NCI-H1436 treated with DMSO at 0.1 percent for 48 hours (cell line): Measurements from ENCODE around the gene MOB3A.
"Not testable (repeated sequence)": the region's sequence is repeated elsewhere in the genome, so short reads cannot be mapped to it uniquely, and the experiment has no call there.

Source experiments
- DNase-seq: peaks from one replicate; lab custom pipeline; 2025; lab: John Stamatoyannopoulos, UW

The MOB3A gene

DNA sequence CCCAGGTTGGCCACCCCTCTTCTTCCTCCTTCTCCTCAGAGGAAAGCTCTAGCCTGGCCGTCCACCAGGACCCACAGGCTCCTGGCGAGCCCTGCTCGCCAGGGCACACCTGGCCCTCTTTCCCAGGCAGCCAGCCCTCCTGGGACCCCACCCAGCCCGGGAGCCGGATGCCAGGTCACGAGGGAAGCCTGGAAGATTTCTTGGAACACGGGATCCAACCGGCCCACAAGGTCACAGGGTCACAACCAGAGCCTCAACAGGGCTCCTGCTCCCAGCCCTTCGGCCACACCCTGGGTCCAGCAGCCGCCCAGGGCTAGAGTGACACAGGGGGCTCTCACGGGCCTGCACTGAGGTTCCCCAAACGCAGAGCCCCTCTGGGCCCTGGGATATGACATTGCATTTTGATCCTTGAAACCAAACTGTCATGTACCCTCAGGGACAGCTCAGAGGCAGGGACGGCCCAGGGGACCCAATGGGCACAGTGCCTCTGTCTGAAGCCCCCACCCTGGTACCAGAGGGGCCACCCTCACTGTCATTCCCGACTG is 50.6 kb downstream of the MOB3A start:
- DNase-seq, result no peak

DNA sequence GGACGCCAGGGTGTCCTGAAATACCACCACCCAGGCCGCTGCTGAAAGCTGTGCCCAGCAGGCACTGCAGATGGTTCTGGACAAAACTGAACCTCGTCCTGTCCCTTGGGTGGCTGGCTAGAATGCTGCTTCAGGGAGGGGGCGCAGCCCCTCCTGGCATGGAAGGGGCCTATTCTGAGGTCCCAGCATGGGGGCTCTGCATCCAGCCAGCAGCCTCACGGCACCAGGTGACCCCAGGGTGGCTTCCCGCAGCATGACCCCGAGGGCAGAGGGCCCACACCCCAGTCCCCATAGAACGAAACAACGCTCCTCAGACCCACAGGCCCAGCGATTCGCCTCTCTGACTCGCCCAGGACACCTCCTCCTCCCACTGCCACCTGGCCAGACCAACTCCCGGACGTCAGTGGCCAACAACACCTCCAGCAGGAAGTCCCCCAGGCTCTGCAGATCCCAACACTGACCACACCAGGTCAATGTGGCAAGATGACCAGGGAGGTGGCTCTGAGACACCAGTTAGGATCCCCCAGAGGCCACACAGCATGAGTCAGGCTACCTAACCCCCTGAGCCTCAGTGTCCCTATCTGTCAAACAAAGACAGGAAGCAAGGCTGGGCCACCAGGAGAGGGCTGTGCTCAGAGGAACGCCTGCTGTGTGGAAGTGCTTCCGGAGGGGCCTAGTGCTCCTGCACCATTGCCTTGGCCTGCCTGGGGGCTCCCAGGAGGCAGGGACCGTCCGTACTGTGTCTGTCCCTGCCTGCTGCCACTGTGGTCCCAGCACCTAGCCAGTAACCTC is 51.2 kb downstream of the MOB3A start:
- no peak for DNase-seq

DNA sequence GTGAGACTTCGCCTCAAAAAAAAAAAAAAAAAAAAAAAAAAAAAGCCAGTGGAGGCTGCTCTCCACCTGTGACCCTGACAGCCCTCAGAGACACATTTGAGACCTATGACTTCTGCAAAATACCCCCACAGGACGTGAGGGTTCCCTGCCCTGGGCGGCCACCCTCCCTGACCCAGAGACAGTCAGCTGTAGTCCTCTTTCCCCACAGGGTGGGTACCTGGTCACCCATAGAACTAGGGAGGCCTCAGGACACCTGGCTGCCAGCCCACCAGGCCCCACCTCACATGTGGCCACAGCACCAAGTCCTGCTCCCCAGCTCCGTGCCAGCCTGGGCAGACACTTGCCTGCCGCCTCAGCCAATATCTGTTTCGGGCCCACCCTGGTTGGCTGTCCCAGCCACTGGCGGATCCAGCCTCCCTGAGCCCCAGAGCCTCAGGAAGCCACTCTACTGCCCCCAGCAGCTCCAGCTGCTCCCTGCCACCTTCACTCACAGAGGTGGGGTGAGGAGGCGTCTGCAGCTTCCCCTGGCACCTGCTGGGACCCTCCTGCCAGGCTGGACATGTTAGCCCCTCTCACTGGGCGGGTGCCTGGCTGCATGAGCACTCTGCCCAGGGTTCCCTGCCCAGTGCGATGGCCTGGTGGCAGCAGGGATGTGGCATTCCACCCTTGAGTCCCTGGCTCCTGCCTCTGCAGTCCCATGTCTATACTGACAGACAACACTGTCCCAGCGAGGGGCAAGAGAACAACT is 52.0 kb downstream of the MOB3A start:
- no peak for DNase-seq

DNA sequence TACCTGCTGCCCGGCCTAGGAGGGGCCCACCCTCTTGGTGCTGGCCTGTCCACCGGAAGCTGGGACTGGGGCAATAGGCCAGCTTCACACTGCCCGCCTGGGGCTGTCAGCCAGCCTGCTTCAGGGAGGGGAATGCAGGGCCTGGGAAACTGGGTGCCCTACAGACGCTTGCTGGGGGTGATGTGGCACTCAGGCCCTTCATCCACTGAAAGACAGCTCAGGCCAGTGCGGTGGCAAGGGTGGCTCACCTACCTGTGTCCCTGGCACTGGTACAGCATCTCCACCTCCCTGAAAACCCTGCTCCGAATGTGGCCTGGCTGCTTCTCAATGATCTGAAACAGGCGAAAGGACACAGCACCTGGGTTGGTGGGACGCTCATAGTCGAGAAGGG is 52.9 kb downstream of the MOB3A start:
- no peak for DNase-seq

DNA sequence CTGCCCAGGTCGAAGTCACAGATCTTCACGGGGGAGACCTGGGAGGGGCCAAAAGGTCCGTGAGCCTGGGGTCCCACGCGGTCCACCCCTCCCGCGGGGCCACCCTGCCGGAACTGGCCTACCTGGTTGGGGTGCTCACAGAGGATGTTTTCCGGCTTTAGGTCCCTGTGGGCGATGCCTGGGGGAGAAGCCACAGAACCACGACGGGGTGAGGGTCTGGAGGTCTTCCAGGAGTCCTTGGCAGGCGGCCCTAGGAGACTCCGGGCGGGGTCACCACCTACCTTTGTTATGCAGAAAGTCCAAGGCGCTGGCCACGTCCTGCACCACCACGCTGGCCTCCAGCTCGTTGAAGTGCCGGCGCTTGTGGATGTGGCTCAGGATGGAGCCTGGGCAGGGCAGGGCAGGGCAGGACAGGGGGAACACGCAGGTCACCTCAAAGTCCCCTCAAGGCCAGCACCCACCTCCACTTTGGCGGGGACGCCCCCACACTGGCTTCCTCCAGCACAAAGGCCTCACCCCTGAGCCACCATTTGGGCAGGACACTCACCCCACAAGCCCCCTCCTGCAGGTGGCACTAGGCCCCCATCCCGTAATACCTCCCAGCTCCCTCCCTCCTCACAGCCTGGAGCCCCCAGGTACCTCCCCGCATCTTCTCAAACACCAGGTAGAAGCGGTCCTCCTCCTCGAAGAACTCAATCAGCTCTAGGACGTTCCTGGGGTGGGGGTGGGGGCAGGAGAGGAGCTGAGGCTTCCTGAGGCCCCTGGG is 53.5 kb downstream of the MOB3A start:
- no peak for DNase-seq

DNA sequence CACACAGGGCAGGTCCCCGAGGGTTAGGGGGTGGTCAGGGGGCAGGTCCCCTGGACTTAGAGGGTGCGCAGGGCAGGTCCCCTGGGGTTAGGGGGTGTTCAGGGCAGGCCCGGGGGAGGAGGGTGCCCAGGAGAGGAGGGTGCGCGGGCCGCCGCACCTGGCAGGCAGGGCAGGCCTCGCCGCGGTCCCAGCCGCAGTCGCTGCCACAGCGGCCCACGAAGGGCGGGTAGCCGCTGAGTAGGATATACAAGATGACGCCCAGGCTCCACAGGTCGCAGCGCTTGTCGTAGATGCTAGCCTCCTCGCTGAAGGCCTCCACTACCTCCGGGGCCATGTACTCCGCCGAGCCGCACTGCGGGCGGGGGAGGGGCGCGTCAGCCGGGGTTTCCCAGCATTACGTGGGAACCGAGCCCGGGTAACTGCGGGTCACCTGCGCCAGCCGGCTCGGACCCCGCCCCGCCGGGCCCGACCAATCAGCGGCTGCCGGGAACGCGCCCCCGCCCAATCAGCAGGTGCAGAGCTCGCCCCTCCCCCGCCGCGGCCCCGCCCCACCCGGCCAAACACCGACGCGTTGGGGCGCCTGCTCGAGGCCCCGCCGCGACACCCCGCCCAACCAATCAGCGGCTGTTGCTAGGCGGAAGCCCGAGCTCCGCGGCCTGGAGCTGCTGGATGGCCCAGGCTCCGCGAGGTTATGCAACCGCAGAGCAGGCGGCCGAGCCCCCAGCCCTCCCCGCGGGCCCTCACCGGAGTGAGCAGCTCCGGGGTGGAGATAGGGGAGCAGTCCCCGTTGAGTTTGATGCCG is 54.2 kb downstream of the MOB3A start:
- peak; percentile 81 for DNase-seq

DNA sequence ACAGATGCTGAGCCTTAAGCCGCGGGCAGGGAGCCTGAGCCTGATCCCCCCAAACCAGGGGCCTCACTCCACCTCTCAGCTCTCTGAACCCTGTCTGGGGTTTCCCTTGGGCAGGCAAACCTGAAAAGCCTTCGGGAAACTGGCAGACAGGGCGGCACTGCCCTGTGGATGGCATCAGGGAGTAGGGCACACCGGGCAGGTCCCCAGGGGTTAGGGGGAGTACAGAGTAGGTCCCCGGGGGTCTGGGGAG is 54.8 kb downstream of the MOB3A start:
- DNase-seq, result no peak

DNA sequence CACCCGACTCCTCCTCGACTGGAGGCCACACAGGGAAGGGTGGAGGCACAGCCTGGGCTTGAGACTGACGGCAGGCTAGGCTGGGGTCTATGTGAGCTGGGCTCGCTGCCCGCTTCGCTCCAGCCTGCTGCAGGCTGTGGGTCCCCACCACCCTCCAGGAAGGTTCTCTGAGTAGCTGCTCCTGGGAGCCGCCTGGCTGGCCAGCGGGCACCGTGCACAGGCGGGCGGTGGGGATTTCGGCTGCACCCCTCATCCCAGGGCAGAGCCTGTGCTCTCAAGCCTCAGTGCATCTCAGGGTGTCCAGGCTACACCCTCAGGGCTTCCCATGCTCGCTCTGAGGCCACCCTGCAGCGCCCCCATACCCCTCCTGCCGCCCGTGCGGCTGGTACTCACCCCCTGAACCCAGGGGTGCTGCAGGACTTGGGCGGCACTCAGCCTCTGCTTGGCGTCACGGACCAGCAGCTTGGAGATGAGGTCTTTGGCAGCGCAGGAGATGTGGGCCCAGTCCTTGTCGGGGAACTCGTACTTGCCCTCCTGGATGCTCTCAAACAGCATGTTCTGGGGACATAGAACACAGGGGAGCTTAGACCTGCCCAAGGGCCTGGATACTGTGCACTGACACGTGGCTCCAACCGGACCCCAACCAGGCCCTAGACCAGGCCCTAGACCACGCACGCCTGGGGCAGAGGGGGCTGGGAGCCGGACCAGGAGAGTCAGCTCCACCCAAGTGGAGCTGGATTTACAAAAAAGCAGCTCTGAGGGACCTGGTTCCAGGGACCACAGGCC is 55.3 kb downstream of the MOB3A start:
- no peak for DNase-seq

DNA sequence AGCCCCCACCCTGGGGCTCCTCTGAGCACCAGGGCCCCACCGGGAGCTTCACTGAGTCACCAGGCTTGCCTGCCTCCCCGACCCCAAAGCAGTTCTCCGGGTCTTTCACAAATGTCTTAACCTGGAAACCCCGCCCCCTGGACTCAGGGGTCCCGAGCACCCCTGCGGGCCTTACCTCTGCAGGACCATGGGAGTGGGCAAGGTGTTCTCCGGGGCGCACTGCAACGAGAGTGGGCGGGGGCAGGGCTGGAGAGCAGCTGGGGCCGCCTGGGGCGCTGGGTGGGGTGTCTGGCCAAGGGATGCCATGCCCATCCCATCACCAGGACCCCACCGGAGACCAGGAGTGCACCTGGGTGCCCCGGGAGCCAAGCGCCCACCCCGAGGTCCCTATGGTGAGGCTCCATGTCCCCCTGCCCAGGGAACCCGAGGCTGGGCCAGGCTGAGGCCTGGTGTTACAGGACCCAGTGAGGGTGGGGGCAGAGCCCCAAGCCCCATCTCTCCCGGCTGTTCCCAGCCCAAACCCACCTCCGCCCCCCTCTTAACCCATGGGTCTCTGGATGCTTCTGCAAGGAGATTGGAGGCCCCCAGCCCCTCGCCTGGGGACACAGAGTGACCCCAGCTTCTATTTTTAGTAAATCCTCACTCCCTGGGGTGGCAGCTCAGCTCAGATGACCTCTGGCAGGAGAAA is 56.0 kb downstream of the MOB3A start:
- DNase-seq, result no peak

DNA sequence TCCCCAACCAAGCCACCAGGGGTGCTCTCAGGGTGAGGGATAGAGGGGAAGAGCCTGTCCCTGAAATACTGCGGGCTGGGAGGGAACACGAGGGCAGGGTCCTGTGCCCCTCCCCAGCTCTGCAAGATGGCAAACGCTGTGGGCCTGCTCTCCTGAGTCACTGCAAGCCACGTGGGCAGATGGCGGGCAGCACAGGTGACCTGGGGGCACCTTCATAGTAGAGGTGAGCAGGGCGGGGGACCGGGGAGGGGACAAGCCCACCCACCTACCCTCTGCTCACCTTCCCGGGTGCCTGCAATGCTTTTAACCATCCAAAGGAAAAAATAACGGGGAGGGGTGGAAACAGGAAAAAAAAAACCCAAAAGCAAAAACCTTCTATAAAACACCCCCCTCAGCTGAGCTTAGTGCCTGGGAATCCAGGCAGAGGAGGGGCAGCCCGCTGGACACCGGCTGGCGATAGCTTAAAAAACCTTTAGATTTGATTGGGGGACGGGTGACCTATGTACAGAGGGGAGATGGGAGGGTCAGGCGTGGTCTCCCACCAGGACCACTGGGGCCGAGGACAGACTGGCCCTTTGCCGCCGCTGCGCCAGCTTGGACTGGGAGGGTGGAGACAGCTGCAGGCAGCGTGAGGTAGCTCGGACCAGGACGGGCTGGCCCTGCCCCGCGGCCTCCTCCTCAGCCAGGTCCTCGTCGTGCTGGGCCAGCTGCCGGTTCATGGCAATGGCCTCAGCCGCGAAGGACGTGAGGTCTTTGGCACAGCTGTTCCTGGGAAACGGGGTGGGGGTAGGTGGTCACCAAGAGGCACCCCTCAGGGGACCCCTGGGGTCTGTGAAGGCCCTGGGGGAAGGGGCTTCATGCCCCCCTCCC is 56.8 kb downstream of the MOB3A start:
- no peak for DNase-seq

DNA sequence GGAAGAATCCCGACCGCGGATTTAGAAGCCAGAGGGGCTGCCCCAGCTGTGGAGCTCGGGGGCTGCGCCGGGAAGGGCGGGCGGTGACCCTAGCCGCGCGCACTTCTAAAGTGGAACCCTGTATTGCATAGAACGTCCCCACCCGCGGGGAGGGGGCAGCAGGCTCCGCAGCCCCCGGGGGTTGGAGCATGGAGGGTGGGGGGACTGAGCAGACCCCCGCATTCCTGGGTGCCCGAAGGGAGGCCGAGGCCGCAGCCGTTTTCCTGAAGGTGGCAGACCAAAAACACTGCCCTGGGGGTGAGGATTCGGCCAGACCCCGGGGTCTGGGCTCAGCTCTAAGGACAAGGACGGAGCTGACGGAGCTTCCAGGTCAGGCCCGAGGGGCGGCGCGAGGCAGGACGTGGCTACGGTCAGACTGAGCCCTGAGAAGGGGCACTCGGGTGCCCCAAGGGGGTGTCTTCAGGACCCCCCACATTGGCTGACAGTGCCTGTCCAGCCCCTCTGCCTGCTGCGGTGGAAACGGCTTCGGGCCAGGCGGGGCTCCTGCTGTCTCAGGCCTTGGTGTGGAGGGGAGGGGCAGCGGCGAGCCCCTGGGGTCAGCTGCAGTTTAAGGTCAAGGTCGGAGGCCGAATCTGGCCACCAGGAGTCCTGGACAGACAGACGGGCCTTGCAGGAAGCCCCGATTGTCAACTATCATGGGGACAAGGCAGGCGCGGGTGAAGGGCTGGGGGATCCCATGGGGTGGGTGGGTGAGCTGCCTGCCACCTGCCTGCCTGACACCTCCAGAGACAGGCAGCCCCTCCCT is 57.6 kb downstream of the MOB3A start:
- DNase-seq, result no peak

DNA sequence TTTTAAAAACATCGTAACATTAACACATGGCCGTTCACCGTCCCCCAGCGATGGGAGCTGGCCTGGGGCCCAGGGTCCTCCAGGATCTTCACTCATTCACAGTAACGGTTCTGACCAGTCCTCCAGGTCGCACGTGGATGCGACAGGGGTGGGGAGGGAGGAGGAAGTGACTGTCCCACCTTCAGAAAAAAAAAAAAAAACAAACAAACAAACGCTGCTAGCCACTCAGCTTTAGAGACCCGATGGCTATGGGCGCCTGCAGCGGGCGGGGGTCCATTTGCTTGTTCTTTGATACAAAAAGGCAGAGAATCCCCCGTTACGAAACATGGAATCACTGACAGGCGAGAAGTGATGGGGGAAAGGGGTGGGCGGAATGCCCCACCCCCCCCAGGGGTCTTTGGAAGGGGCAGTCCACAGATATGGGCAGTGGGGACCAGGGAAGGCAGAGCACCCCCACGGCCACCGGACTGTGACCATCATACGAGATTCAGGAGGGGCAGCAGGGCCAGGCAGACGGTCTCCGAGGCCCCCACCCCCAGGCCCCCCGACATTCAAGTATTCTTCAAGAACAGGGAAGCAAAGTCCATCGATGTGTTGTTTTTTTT is 58.4 kb downstream of the MOB3A start:
- DNase-seq, result no peak

DNA sequence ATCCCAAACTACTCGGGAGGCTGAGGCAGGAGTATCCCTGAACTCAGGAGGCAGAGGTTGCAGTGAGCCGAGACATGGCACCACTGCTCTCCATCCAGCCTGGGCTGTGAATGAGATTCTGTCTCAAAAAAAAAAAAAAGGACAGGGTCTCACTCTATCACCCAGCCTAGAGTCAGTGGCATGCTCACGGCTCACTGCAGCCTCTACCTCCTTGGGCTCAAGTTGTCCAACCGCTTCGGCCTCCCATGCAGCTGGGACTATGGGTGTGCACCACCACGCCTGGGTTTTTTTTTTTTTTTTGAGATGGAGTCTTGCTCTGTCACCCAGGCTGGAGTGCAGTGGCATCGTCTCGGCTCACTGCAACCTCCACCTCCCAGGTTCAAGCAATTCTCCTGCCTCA is 59.7 kb downstream of the MOB3A start:
- no peak for DNase-seq

DNA sequence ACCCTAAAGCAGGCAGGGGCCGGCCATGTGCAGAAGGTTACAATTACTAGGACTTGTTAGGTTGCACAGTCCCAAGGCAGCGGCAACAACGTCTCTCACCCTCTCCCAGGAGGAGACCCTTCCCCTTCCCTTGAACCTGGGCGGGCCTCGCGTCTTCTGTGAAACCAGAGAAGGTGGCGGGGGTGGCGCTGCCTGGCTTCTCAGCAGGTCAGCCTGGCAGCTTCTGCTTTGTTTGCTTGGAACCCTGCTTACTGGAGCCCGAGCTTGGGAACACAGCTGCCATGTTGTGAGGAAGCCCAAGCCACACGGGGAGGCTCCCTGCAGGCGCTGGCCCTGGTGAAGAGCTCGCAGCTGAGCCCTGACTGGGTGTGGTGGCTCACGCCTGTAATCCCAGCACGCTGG is 60.5 kb downstream of the MOB3A start:
- DNase-seq, result no peak

DNA sequence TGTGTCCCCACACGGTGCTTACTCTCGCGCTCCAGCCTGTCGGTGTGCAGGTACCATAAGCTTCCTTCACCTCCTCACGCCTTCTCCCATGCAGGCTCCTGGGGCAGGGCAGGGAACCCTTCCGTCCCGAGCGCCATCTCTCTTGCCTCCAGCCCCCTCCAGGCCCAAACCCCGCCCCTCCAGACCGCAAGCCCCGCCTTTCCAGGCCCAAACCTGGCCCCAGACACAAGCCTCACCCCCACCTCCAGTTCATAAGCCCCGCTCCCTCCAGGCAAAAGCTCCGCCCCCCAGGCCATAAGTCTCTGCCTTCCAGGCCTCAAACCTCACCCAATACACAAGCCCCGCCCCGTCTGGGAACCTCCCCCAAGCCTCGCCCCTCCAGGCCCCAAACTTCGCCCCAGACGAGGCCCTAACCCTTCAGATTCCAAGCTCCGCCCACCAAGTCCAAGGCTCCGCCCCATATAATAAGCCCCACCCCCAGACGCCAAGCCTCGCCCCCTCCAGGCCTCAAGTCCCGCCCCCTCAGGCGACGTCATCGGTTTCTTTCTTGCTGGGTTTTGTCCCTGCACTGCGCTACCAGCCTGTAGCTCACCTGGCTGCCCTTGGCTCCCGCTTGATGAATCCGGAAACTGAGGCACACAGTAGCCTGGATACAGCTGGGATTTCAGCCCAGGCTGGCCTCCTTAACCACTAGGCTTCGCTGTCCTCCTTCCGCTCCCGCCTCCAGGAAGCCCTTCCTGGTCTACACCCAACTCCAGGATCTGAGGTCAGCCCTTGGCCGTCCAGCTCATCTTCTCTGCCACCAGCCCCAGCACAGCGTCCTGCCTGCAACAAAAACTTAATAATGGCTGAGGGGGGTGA is 61.2 kb downstream of the MOB3A start:
- no peak for DNase-seq

DNA sequence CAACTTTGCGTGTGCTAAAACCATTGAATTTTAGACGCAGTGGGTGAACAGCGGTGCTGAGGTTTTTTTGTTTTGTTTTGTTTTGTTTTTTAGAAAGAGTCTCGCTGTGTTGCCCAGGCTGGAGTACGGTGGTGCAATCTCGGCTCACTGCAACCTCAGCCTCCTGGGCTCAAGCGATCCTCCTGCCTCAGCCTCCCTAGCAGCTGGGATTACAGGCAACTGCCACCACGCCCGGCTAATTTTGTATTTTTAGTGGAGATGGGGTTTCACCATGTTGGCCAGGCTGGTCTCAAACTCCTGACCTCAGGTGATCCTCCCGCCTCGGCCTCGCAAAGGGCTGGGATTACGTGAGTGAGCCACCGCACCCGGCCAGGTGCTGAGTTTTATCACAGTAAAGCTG is 61.9 kb downstream of the MOB3A start:
- DNase-seq, result not testable (repeated sequence)

DNA sequence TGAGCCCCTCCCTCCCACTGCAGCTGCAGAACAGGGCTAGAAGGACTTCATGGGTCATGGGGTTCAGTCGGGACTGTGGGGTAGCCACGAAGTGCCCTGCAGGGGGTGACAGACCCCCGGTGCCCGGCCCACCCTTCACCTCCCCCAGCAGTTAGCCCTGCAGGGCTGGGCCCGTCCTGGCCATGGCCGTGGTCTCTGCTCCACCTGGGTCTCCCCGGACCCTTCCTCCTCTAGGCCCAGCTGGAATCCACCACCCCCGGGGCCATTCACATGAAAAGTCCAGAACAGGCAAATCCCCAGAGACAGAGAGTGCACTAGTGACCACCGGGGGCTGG is 62.3 kb downstream of the MOB3A start:
- no peak for DNase-seq
